K562 (cell line): Measurements from ENCODE around the gene DNAJB4.

Experiments
- CREB3L1 ChIP-seq: fragments of 450-650 bp; IDR thresholded peaks from 2 replicates; pipeline ENCODE4 v1.6.1; 2014; ENCODE audit warnings: low read depth, mild to moderate bottlenecking, moderate library complexity, borderline replicate concordance
- CTCF ChIP-seq, 3 experiments: IDR thresholded peaks in 2 of 3; conservative IDR thresholded peaks in 1 of 3; 2 replicates each; pipeline ENCODE4 v1.5.1; 2011 to 2012; ENCODE audit warnings: low read length in 3 of 3, mild to moderate bottlenecking in 3 of 3, control low read depth in 2 of 3, improper control_type of control experiment in 1 of 3, inconsistent platforms in 1 of 3, low read depth in 1 of 3, mixed read lengths in 1 of 3, moderate library complexity in 1 of 3; ENCODE audit not compliant: insufficient read depth in 2 of 3
- EGR1 ChIP-seq: fragments of 450-650 bp; conservative IDR thresholded peaks from 2 replicates; pipeline ENCODE4 v1.6.1; 2017; ENCODE audit warnings: mild to moderate bottlenecking
- MXI1 ChIP-seq: IDR thresholded peaks from 2 replicates; pipeline ENCODE4 v1.6.1; 2011; ENCODE audit warnings: low read depth, mild to moderate bottlenecking, improper control_type of control experiment, low read length
- MYC ChIP-seq, 2 experiments: fragments of 250-450 bp in 1 of 2; sonication (Bioruptor Pico) in 1 of 2; IDR thresholded peaks; 2 replicates each; pipeline versions ENCODE4 v1.5.1 to v1.6.1; 2012 to 2021; ENCODE audit warnings: low read depth in 2 of 2, borderline replicate concordance in 1 of 2, improper control_type of control experiment in 1 of 2, low read length in 1 of 2, mild to moderate bottlenecking in 1 of 2, moderate library complexity in 1 of 2
- POLR2A ChIP-seq: fragments of 450-650 bp; conservative IDR thresholded peaks from 2 replicates; pipeline ENCODE4 v1.6.1; 2016
- REST ChIP-seq, 2 experiments: fragments of 450-650 bp; formaldehyde crosslinking in 1 of 2; IDR thresholded peaks; 2 replicates each; pipeline versions ENCODE4 v1.4.0 to v1.6.1; 2014 to 2020; ENCODE audit warnings: mild to moderate bottlenecking in 2 of 2, borderline replicate concordance in 1 of 2, low read depth in 1 of 2
- TBL1XR1 ChIP-seq, 2 experiments: IDR thresholded peaks; 2 replicates each; pipeline ENCODE4 v1.6.1; 2012; ENCODE audit warnings: improper control_type of control experiment in 2 of 2, low read length in 2 of 2, mild to moderate bottlenecking in 1 of 2
- TCF3 ChIP-seq: sonication (generic); formaldehyde crosslinking; IDR thresholded peaks from 2 replicates; pipeline ENCODE4 v1.4.0; 2020; ENCODE audit warnings: mild to moderate bottlenecking, missing genetic modification reagents
- TCF7L2 ChIP-seq: fragments of 150-350 bp; IDR thresholded peaks from 2 replicates; pipeline ENCODE4 v1.6.1; 2016; ENCODE audit warnings: low read depth, mild to moderate bottlenecking, low read length, moderate library complexity
- ZBTB11 ChIP-seq, 3 experiments: fragments of 200-800 bp in 1 of 3; fragments of 250-450 bp in 1 of 3; fragments of 450-650 bp in 1 of 3; sonication (Bioruptor Pico) in 1 of 3; sonication (Bioruptor generic) in 1 of 3; formaldehyde crosslinking in 1 of 3; IDR thresholded peaks; 2 replicates each; pipeline versions ENCODE4 v1.6.1 to v1.8.0; 2016 to 2022; ENCODE audit warnings: mild to moderate bottlenecking in 2 of 3, missing genetic modification characterization in 2 of 3, missing compliant biosample characterization in 1 of 3, moderate library complexity in 1 of 3
- ZNF274 ChIP-seq: IDR thresholded peaks from 2 replicates; pipeline ENCODE4 v1.6.1; 2011; ENCODE audit warnings: low read depth, mild to moderate bottlenecking, low read length, moderate library complexity, borderline replicate concordance
- ZNF785 ChIP-seq: fragments of 250-450 bp; sonication (Bioruptor Pico); IDR thresholded peaks from 2 replicates; pipeline ENCODE4 v1.4.0; 2020; ENCODE audit warnings: mild to moderate bottlenecking

GRCh38 chr1:78009836-78010235, 5.1 kb downstream of the DNAJB4 start:
- TF ChIP-seq POLR2A = no peak
- TF ChIP-seq MYC (IDR thresholded peaks at IDR 0.05; ENCODE audit: low read depth, low read length) = no peak
- TF ChIP-seq MYC (CRISPR knock-in tag; IDR thresholded peaks at IDR 0.05; ENCODE audit: borderline replicate concordance, low read depth) = no peak
- TF ChIP-seq MXI1 = no peak
- TF ChIP-seq CREB3L1 = no peak
- no peak for TF ChIP-seq TCF3 (CRISPR knock-in tag)
- TF ChIP-seq TCF7L2 = no peak
- no peak for TF ChIP-seq ZNF785
- TF ChIP-seq EGR1 = no peak
- no peak for TF ChIP-seq ZNF274
- TF ChIP-seq CTCF (IDR thresholded peaks at IDR 0.05 in 2 of 3, conservative IDR thresholded peaks at IDR 0.05 in 1 of 3; ENCODE audit: insufficient read depth in 2 of 3, low read depth in 1 of 3, low read length in 3 of 3) = no peak
- TF ChIP-seq TBL1XR1 (IDR thresholded peaks at IDR 0.05; ENCODE audit: low read length in 2 of 2) = no peak
- TF ChIP-seq REST (IDR thresholded peaks at IDR 0.05; ENCODE audit: borderline replicate concordance) = no peak
- TF ChIP-seq REST (CRISPR knock-in tag; IDR thresholded peaks at IDR 0.05; ENCODE audit: low read depth) = no peak
- no peak for TF ChIP-seq ZBTB11 (CRISPR knock-in tag; IDR thresholded peaks at IDR 0.05)
